K562 (cell line): ENCODE measurements around the gene SIK3. TPM values are rescaled to one million over a fixed set of nuclear protein-coding genes. Genes with fewer than 3 reads are reported as not detected.
A peak's percentile ranks its signal among the peaks of the same experiment; 100 is the strongest.

Experiments
- ATAC-seq: fragments of 200-7000 bp; cut with Tn5 transposase; 3 replicates; pipeline ENCODE4 v1.9.1; 2020; ENCODE audit warnings: moderate library complexity
- BruUV-seq: library from RNA; stranded (reverse); fragments of 400-500 nt; replicated peaks from 2 replicates; lab custom pipeline; 2021; lab: Mats Ljungman, UMichigan
- CTCF ChIA-PET: fragments of 300-600 bp; formaldehyde crosslinking; extraction: SDS; loops from one replicate; lab custom pipeline; 2021; ENCODE audit warnings: low intra/inter-chr PET ratio; lab: Yijun Ruan, JAX
- POLR2A ChIA-PET: fragments of 300-600, 350-650 bp; sonication (Branson Sonifier 250); formaldehyde crosslinking; extraction: SDS; loops from one replicate; lab custom pipeline; 2021; ENCODE audit warnings: antibody characterized with exemption, inconsistent platforms; lab: Yijun Ruan, JAX
- DNase-seq, 4 experiments: peaks; one replicate each; pipeline versions ENCODE4 v3.0.0 to v3.0.0-alpha.2; 2011 to 2018; ENCODE audit warnings: low spot score in 3 of 4, mixed read lengths in 3 of 4; ENCODE audit errors: extremely low read depth in 1 of 4
- FAIRE-seq: peaks from 2 replicates; lab custom pipeline; 2011; peaks lifted over from hg19 to GRCh38; lab: Jason Lieb, UNC
- H2AFZ ChIP-seq: 2 replicates; pipeline ENCODE4 v1.6.0; 2011; ENCODE audit warnings: low read depth, low read length, control low read depth, inconsistent platforms
- H3K27ac ChIP-seq: fragments of 200-600 bp; 3 replicates; pipeline ENCODE4 v1.8.0; 2011; ENCODE audit warnings: low read depth, mild to moderate bottlenecking, control low read depth, inconsistent platforms, low read length, moderate library complexity, mixed read lengths; ENCODE audit errors: extremely low read depth
- H3K27me3 ChIP-seq, 2 experiments: fragments of 300-600 bp in 1 of 2; 2 replicates in 1 of 2; 3 replicates in 1 of 2; pipeline versions ENCODE4 v1.6.0 to v1.8.0; 2011; ENCODE audit warnings: inconsistent platforms in 2 of 2, low read length in 2 of 2, mild to moderate bottlenecking in 1 of 2, mixed read lengths in 1 of 2, moderate library complexity in 1 of 2; ENCODE audit not compliant: control insufficient read depth in 2 of 2, insufficient read depth in 2 of 2
- H3K36me3 ChIP-seq: fragments of 300-600 bp; 3 replicates; pipeline ENCODE4 v1.8.0; 2011; ENCODE audit warnings: mild to moderate bottlenecking, low read length, inconsistent platforms; ENCODE audit not compliant: control insufficient read depth, insufficient read depth
- H3K4me1 ChIP-seq, 2 experiments: fragments of 200-600 bp in 1 of 2; replicated peaks in 1 of 2; 2 replicates in 1 of 2; 3 replicates in 1 of 2; pipeline versions ENCODE4 v1.5.1 to v1.8.0; 2011; ENCODE audit warnings: inconsistent platforms in 2 of 2, low read length in 2 of 2, mild to moderate bottlenecking in 1 of 2, mixed read lengths in 1 of 2, moderate library complexity in 1 of 2; ENCODE audit not compliant: control insufficient read depth in 2 of 2, insufficient read depth in 2 of 2
- H3K4me2 ChIP-seq: 2 replicates; pipeline ENCODE4 v1.6.1; 2011; ENCODE audit warnings: low read length, control low read depth, inconsistent platforms, mixed read lengths; ENCODE audit not compliant: insufficient read depth
- H3K4me3 ChIP-seq: fragments of 200-600 bp; sonication (generic), shearing (Covaris generic); 2 replicates; pipeline ENCODE4 v1.5.1; 2016; ENCODE audit warnings: control low read depth, inconsistent platforms
- H3K79me2 ChIP-seq: fragments of 200-600 bp; 3 replicates; pipeline ENCODE4 v1.8.0; 2011; ENCODE audit warnings: low read length, inconsistent platforms; ENCODE audit not compliant: control insufficient read depth, insufficient read depth
- H3K9ac ChIP-seq, 2 experiments: 2 replicates each; pipeline versions ENCODE4 v1.6.0 to v1.6.1; 2011; ENCODE audit warnings: low read depth in 2 of 2, low read length in 2 of 2, control low read depth in 1 of 2, inconsistent platforms in 1 of 2, mild to moderate bottlenecking in 1 of 2, mixed read lengths in 1 of 2; ENCODE audit not compliant: insufficient read depth in 1 of 2
- H3K9me1 ChIP-seq: one replicate; pipeline ENCODE4 v1.6.0; 2011; ENCODE audit warnings: inconsistent platforms, mild to moderate bottlenecking, low read length, moderate library complexity; ENCODE audit not compliant: control insufficient read depth, insufficient read depth
- H3K9me3 ChIP-seq: replicated peaks from 2 replicates; pipeline ENCODE4 v1.5.1; 2011; ENCODE audit warnings: low read depth, low read length, inconsistent platforms; ENCODE audit not compliant: control insufficient read depth, insufficient read depth
- H4K20me1 ChIP-seq: replicated peaks from 2 replicates; pipeline ENCODE4 v1.6.1; 2011; ENCODE audit warnings: low read length, inconsistent platforms, mixed read lengths; ENCODE audit not compliant: control insufficient read depth, insufficient read depth
- CCNT2 ChIP-seq: IDR thresholded peaks from 2 replicates; pipeline ENCODE4 v1.6.1; 2011; ENCODE audit warnings: borderline replicate concordance, low read depth, mild to moderate bottlenecking, moderate library complexity, mixed read lengths, low read length; ENCODE audit not compliant: insufficient read length; ENCODE audit errors: extremely low read depth
- GABPA ChIP-seq: fragments of 200-800 bp; sonication (Bioruptor generic); conservative IDR thresholded peaks from 2 replicates; pipeline ENCODE4 v1.6.1; 2016; ENCODE audit warnings: low read depth, missing genetic modification characterization, missing compliant biosample characterization
- ZNF140 ChIP-seq: fragments of 250-450 bp; sonication (Bioruptor Pico); IDR thresholded peaks from 2 replicates; pipeline ENCODE4 v1.8.0; 2021; ENCODE audit warnings: moderate library complexity, mild to moderate bottlenecking, inconsistent platforms
- ZNF146 ChIP-seq: IDR thresholded peaks from one replicate; pipeline ENCODE4 v1.6.1; 2018; ENCODE audit warnings: missing compliant biosample characterization; ENCODE audit not compliant: unreplicated experiment
- WGBS: fragments of 100-300 bp; shearing (Covaris generic); methylation state at CpG from one replicate; pipeline ENCODE4 v1.1.6; 2016; ENCODE audit warnings: low coverage, mixed read lengths; ENCODE audit not compliant: insufficient coverage; ENCODE audit errors: missing lambda C conversion rate; 5-methylcytosine and 5-hydroxymethylcytosine counted together
- in situ Hi-C: fragments of 300-500 bp; cut with MboI; formaldehyde crosslinking; loops from 4 replicates; pipeline ENCODE4 v1.15.0; 2018; ENCODE audit warnings: inconsistent platforms, mixed read lengths
- intact Hi-C: fragments of 100-400 bp; cut with micrococcal nuclease; formaldehyde crosslinking; loops from 2 replicates; pipeline ENCODE4 v1.14.2; 2022
- polyA plus RNA-seq, 8 experiments: library from polyadenylated mRNA; depleted of rRNA in 4 of 8; stranded (reverse) in 5 of 8; unstranded in 3 of 8; fragments of >200 nt; fragmentation: Nextera tagmentation in 2 of 8; fragmentation: Illumina TruSeq in 1 of 8; extraction: Ambion mirVana in 2 of 8; extraction: Trizol in 1 of 8; gene quantifications; 2 replicates each; pipeline versions ENCODE4 v1.2.1 to v1.2.3, GENCODE V29; 2011 to 2014; ENCODE audit warnings: inconsistent platforms in 1 of 8, missing spikeins in 1 of 8
- total RNA-seq, 7 experiments: library from RNA; depleted of rRNA in 6 of 7; stranded (reverse); fragments of >200 nt in 6 of 7; fragmentation: Illumina TruSeq in 2 of 7; extraction: Trizol in 2 of 7; gene quantifications; 2 replicates each; pipeline versions ENCODE4 v1.2.1 to v1.2.3, GENCODE V29; 2011 to 2021; ENCODE audit warnings: low replicate concordance in 1 of 7
- TF ChIP-seq, protein P1 (sequence below): fragments of 250-450 bp; sonication (Bioruptor Pico); IDR thresholded peaks from 2 replicates; pipeline ENCODE4 v1.5.1; 2021; ENCODE audit warnings: mild to moderate bottlenecking

The SIK3 gene
- total and polyA plus RNA-seq, 9 of the 15 experiments (the other 6 are each of a cell fraction or from before 2014, with no cell fraction given), result 1.6 to 21.6 (median 8.0) TPM

DNA sequence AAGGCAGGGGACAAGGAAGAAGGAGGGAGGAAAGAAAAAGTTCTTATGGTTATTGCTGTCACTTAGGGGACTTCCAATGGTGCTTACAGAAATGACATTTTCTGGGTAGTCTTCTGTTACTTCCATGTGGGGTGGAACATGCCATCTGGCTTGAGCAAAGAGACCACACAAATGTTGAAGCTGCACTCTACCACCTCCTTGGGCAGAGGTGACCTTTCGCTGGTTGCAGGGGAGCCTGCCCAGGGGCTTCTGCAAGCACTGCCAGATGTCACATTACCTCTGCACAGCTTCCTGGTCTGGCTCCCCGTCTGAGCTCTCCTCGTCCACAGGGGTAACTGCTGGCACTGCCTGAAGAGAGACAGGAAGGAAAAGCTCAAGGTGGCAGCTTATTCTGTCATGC, 228.2 kb downstream of the SIK3 start:
- POLR2A ChIA-PET, result interaction anchor here (0.7 to 0.8 kb wide), 3 partner anchors 10 to 297 kb away, joined by 3 to 4 read pairs (median 3); no protein-coding TSS in a partner anchor
- no peaks in the 10 kb centered on the region for H3K79me2 ChIP-seq
- no peaks in the 10 kb centered on the region for H3K27me3 ChIP-seq
- intact Hi-C loops, result no loop called here
- no peak overlapping the region for H2AFZ ChIP-seq
- ATAC-seq (no peak), DNase-seq (no peak), FAIRE-seq (no peak)
- H3K27ac ChIP-seq, result no peak overlapping the region
- H3K9me1 ChIP-seq, result no peaks in the 10 kb centered on the region
- 80% methylated on average over 3 of the region's 3 CpGs for WGBS
- in situ Hi-C loops, result no loop called here
- CTCF ChIA-PET, result no interaction called here
- H3K4me3 ChIP-seq, result no peak overlapping the region
- no peaks in the 10 kb centered on the region for H4K20me1 ChIP-seq
- BruUV-seq, result no TSS peak
- H3K9ac ChIP-seq, result 0 out of 4 replicates have a peak overlapping the region, but pooled peaks of 1 of the 2 experiments have one; percentile 13
- TF ChIP-seq, protein P1, sequence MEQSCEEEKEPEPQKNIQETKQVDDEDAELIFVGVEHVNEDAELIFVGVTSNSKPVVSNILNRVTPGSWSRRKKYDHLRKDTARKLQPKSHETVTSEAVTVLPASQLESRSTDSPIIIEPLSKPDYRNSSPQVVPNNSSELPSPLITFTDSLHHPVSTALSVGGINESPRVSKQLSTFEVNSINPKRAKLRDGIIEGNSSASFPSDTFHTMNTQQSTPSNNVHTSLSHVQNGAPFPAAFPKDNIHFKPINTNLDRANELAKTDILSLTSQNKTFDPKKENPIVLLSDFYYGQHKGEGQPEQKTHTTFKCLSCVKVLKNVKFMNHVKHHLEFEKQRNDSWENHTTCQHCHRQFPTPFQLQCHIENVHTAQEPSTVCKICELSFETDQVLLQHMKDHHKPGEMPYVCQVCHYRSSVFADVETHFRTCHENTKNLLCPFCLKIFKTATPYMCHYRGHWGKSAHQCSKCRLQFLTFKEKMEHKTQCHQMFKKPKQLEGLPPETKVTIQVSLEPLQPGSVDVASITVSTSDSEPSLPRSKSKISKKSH, result no peak
- TF ChIP-seq ZNF146 (CRISPR knock-in tag), result no peak
- no peak for TF ChIP-seq GABPA
- no peak for TF ChIP-seq CCNT2
- no peak for TF ChIP-seq ZNF140
- H3K4me1 ChIP-seq, result no peaks in the 10 kb centered on the region
- peaks cover 90% of the 10 kb centered on the region for H3K36me3 ChIP-seq
- H3K4me2 ChIP-seq, result no peak overlapping the region
- H3K9me3 ChIP-seq, result no peaks in the 10 kb centered on the region
